HG03108 (cell line): ENCODE results near the gene NCKAP5.
"Not testable (repeated sequence)": the region's sequence is repeated elsewhere in the genome, so short reads cannot be mapped to it uniquely, and the experiment has no call there.

Experiments
- ATAC-seq: cut with Tn5 transposase; IDR thresholded peaks from one replicate; pipeline ENCODE4 v1.9.1; 2021; ENCODE audit warnings: moderate library complexity; ENCODE audit not compliant: unreplicated experiment

NCKAP5 gene

GRCh38 chr2:133241224-133241571 lies 327.1 kb downstream of the NCKAP5 start:
- no peak for ATAC-seq

- no peak for ATAC-seq
Measured at GRCh38 chr2:133240491-133241223, 327.6 kb downstream of the NCKAP5 start.

- ATAC-seq: no peak
Measured at GRCh38 chr2:133235968-133236367, 332.3 kb downstream of the NCKAP5 start.

- ATAC-seq: no peak
Measured at GRCh38 chr2:133232556-133232955, 335.7 kb downstream of the NCKAP5 start.

- no peak for ATAC-seq
Measured at GRCh38 chr2:133231264-133231663, 337.0 kb downstream of the NCKAP5 start.

- no peak for ATAC-seq
Measured at GRCh38 chr2:133229974-133230373, 338.3 kb downstream of the NCKAP5 start.

GRCh38 chr2:133223226-133223625 lies 345.0 kb downstream of the NCKAP5 start:
- no peak for ATAC-seq

GRCh38 chr2:133221398-133221797 lies 346.9 kb downstream of the NCKAP5 start:
- no peak for ATAC-seq

GRCh38 chr2:133218204-133218603 lies 350.1 kb downstream of the NCKAP5 start:
- no peak for ATAC-seq

- ATAC-seq: no peak
Measured at GRCh38 chr2:133215477-133215876, 352.8 kb downstream of the NCKAP5 start.

- ATAC-seq: no peak
Measured at GRCh38 chr2:133213651-133214050, 354.6 kb downstream of the NCKAP5 start.

GRCh38 chr2:133209325-133209724 lies 358.9 kb downstream of the NCKAP5 start:
- ATAC-seq: no peak

GRCh38 chr2:133206666-133207065 lies 361.6 kb downstream of the NCKAP5 start:
- not testable (repeated sequence) for ATAC-seq

GRCh38 chr2:133204421-133204820 lies 363.8 kb downstream of the NCKAP5 start:
- ATAC-seq: no peak

- no peak for ATAC-seq
Measured at GRCh38 chr2:133200684-133201421, 367.4 kb downstream of the NCKAP5 start.

- ATAC-seq: no peak
Measured at GRCh38 chr2:133198678-133199077, 369.6 kb downstream of the NCKAP5 start.

- no peak for ATAC-seq
Measured at GRCh38 chr2:133197156-133197555, 371.1 kb downstream of the NCKAP5 start.

- ATAC-seq: no peak
Measured at GRCh38 chr2:133194777-133195335, 373.4 kb downstream of the NCKAP5 start.

- ATAC-seq: no peak
Measured at GRCh38 chr2:133194362-133194655, 374.0 kb downstream of the NCKAP5 start.

- no peak for ATAC-seq
Measured at GRCh38 chr2:133193544-133194361, 374.5 kb downstream of the NCKAP5 start.

GRCh38 chr2:133192028-133192427 lies 376.2 kb downstream of the NCKAP5 start:
- no peak for ATAC-seq

- ATAC-seq: no peak
Measured at GRCh38 chr2:133177196-133177595, 391.1 kb downstream of the NCKAP5 start.
